Head of caudate nucleus (tissue), 42 donors: Measurements from ENCODE around the gene MYOF.
"Not testable (repeated sequence)": the region's sequence is repeated elsewhere in the genome, so short reads cannot be mapped to it uniquely, and the experiment has no call there.

Experiments
- DNase-seq, 42 donors: peaks; one replicate each; pipeline versions ENCODE4 v3.0.0 to v3.0.0-alpha.2; 2020 to 2021; ENCODE audit warnings: mixed read lengths in 7 of 42
- intact Hi-C: fragments of 100-400 bp; cut with DNase I; formaldehyde crosslinking; loops from one replicate; pipeline ENCODE4 v1.15.0; 2022

MYOF gene

GRCh38 chr10:93485690-93486089, 3.6 kb upstream of the MYOF start:
- intact Hi-C loops: no loop called here
- DNase-seq: no peak

- intact Hi-C loops: loop anchor here (2.0 kb wide), 1 partner anchor 105 kb away; no protein-coding TSS in a partner anchor
- DNase-seq: no peak
Measured at GRCh38 chr10:93481637-93482144, 443 bp downstream of the MYOF start.

- peak in 1 of 42 donors; percentile 3 for DNase-seq
- intact Hi-C loops: no loop called here
Measured at GRCh38 chr10:93478873-93479272, 3.3 kb downstream of the MYOF start.

GRCh38 chr10:93476756-93477155, 5.4 kb downstream of the MYOF start:
- intact Hi-C loops: no loop called here
- no peak for DNase-seq

GRCh38 chr10:93475871-93476270, 6.3 kb downstream of the MYOF start:
- intact Hi-C loops: no loop called here
- peak in 1 of 42 donors; percentile 16 for DNase-seq

GRCh38 chr10:93475227-93475626, 6.9 kb downstream of the MYOF start:
- no peak for DNase-seq
- intact Hi-C loops: no loop called here

GRCh38 chr10:93473804-93474472, 8.2 kb downstream of the MYOF start:
- intact Hi-C loops: no loop called here
- no peak for DNase-seq

GRCh38 chr10:93473161-93473560, 9.0 kb downstream of the MYOF start:
- no peak for DNase-seq
- intact Hi-C loops: no loop called here

- intact Hi-C loops: no loop called here
Measured at GRCh38 chr10:93471110-93471651, 11.0 kb downstream of the MYOF start.

GRCh38 chr10:93469454-93469853, 12.7 kb downstream of the MYOF start:
- DNase-seq: no peak
- intact Hi-C loops: no loop called here

More at GRCh38 chr10:93471110-93471651, 11.0 kb downstream of the MYOF start:
- DNase-seq: no peak

GRCh38 chr10:93468461-93469213, 13.5 kb downstream of the MYOF start:
- no peak for DNase-seq
- intact Hi-C loops: no loop called here

GRCh38 chr10:93467635-93468034, 14.5 kb downstream of the MYOF start:
- intact Hi-C loops, DNase-seq: not testable (repeated sequence)

- intact Hi-C loops: no loop called here
- DNase-seq: peak in 23 of 42 donors; percentile 3 to 51 (median 23)
Measured at GRCh38 chr10:93465806-93466675, 16.1 kb downstream of the MYOF start.

GRCh38 chr10:93464776-93465388, 17.3 kb downstream of the MYOF start:
- intact Hi-C loops: no loop called here
- DNase-seq: no peak

- peak in 3 of 42 donors; percentile 17 to 27 (median 22) for DNase-seq
- intact Hi-C loops: no loop called here
Measured at GRCh38 chr10:93463723-93464476, 18.2 kb downstream of the MYOF start.

GRCh38 chr10:93462881-93463280, 19.3 kb downstream of the MYOF start:
- no peak for DNase-seq
- intact Hi-C loops: no loop called here

- intact Hi-C loops: no loop called here
- DNase-seq: no peak
Measured at GRCh38 chr10:93462371-93462770, 19.8 kb downstream of the MYOF start.

GRCh38 chr10:93461807-93462178, 20.3 kb downstream of the MYOF start:
- no peak for DNase-seq
- intact Hi-C loops: no loop called here
